ENCODE results near the gene DBP.

The DBP gene

GRCh38 chr19:48618278-48618915 is 18.8 kb downstream of the DBP start:
- H3K4me3 ChIP-seq (ENCODE audit: low read depth, low read length) = peak overlapping the region; percentile 91
- TF ChIP-seq CTCF (IDR thresholded peaks at IDR 0.05; ENCODE audit: control insufficient read depth, extremely low read depth, insufficient read depth) = no peak
- no peak for DNase-seq (ENCODE audit: low read depth)

- no peak for TF ChIP-seq CTCF (IDR thresholded peaks at IDR 0.05; ENCODE audit: control insufficient read depth, extremely low read depth, insufficient read depth)
Measured at GRCh38 chr19:48617146-48617937, 19.8 kb downstream of the DBP start.

GRCh38 chr19:48616491-48617056 is 20.6 kb downstream of the DBP start:
- TF ChIP-seq CTCF (IDR thresholded peaks at IDR 0.05; ENCODE audit: control insufficient read depth, extremely low read depth, insufficient read depth) = no peak
- no peak for DNase-seq (ENCODE audit: low read depth)
- peak overlapping the region; percentile 91 for H3K4me3 ChIP-seq (ENCODE audit: low read depth, low read length)

More at GRCh38 chr19:48617146-48617937, 19.8 kb downstream of the DBP start:
- DNase-seq (ENCODE audit: low read depth) = no peak
- H3K4me3 ChIP-seq (ENCODE audit: low read depth, low read length) = peak overlapping the region; percentile 91

GRCh38 chr19:48616041-48616436 is 21.1 kb downstream of the DBP start:
- no peak for DNase-seq (ENCODE audit: low read depth)
- H3K4me3 ChIP-seq (ENCODE audit: low read depth, low read length) = peak overlapping the region; percentile 91
- no peak for TF ChIP-seq CTCF (IDR thresholded peaks at IDR 0.05; ENCODE audit: control insufficient read depth, extremely low read depth, insufficient read depth)

GRCh38 chr19:48615231-48616040 is 21.7 kb downstream of the DBP start:
- no peak for DNase-seq (ENCODE audit: low read depth)
- no peak overlapping the region for H3K4me3 ChIP-seq (ENCODE audit: low read depth, low read length)
- no peak for TF ChIP-seq CTCF (IDR thresholded peaks at IDR 0.05; ENCODE audit: control insufficient read depth, extremely low read depth, insufficient read depth)

- DNase-seq (ENCODE audit: low read depth) = no peak
- H3K4me3 ChIP-seq (ENCODE audit: low read depth, low read length) = no peak within 1 kb of the TSS; the same call in 1 of the 2 replicates
- no peak for TF ChIP-seq CTCF (IDR thresholded peaks at IDR 0.05; ENCODE audit: control insufficient read depth, extremely low read depth, insufficient read depth)
Measured at GRCh38 chr19:48614436-48615230, 22.5 kb downstream of the DBP start, which contains the start of gene FAM83E. FAM83E (minus strand) TSS chr19:48615076; CDS start chr19:48613372, 1,704 bp downstream.
